ENCODE measurements around the gene MOB2.

MOB2 gene

GRCh38 chr11:1486054-1486825, at the start of gene MOB2:
MOB2 (minus strand) TSS chr11:1486779; CDS start chr11:1486556, 223 bp downstream.
- no peak for DNase-seq

- DNase-seq = no peak
These were observed 48.1 kb upstream of the MOB2 start for GRCh38 chr11:1534682-1535081.

GRCh38 chr11:1534171-1534570, 47.6 kb upstream of the MOB2 start:
- DNase-seq = no peak

GRCh38 chr11:1533342-1533725, 46.8 kb upstream of the MOB2 start:
- DNase-seq = no peak

GRCh38 chr11:1532606-1533341, 46.2 kb upstream of the MOB2 start:
- DNase-seq = no peak

- no peak for DNase-seq
These were observed 45.5 kb upstream of the MOB2 start for GRCh38 chr11:1532014-1532586.

- DNase-seq = no peak
These were observed 45.0 kb upstream of the MOB2 start for GRCh38 chr11:1531449-1532013.

GRCh38 chr11:1530686-1531448, 44.3 kb upstream of the MOB2 start:
- DNase-seq = no peak

- no peak for DNase-seq
These were observed 43.2 kb upstream of the MOB2 start for GRCh38 chr11:1529774-1530173.

GRCh38 chr11:1529286-1529685, 42.7 kb upstream of the MOB2 start:
- no peak for DNase-seq

GRCh38 chr11:1528710-1529109, 42.1 kb upstream of the MOB2 start:
- no peak for DNase-seq

GRCh38 chr11:1526785-1527184, 40.2 kb upstream of the MOB2 start:
- DNase-seq = no peak

- DNase-seq = no peak
These were observed 37.2 kb upstream of the MOB2 start for GRCh38 chr11:1523779-1524178.

- no peak for DNase-seq
These were observed 36.5 kb upstream of the MOB2 start for GRCh38 chr11:1523077-1523476.

GRCh38 chr11:1522081-1522424, 35.5 kb upstream of the MOB2 start:
- DNase-seq = no peak

- DNase-seq = no peak
These were observed 35.0 kb upstream of the MOB2 start for GRCh38 chr11:1521382-1522080.

GRCh38 chr11:1520663-1521267, 34.2 kb upstream of the MOB2 start:
- no peak for DNase-seq

GRCh38 chr11:1520209-1520662, 33.7 kb upstream of the MOB2 start:
- DNase-seq = no peak

GRCh38 chr11:1519028-1520010, 32.7 kb upstream of the MOB2 start:
- DNase-seq = no peak

GRCh38 chr11:1518301-1518700, 31.7 kb upstream of the MOB2 start:
- no peak for DNase-seq
